Activated CD4-positive, alpha-beta T cell treated with anti-CD3 and anti-CD28 coated beads for 36 hours (primary cell): ENCODE results near the gene FIGN. TPM values are rescaled to one million over a fixed set of nuclear protein-coding genes. Genes with fewer than 3 reads are reported as not detected.

ENCODE experiments used
- ATAC-seq: fragments of 200-7000 bp; cut with Tn5 transposase; one replicate; pipeline ENCODE4 v1.10.0; 2021; ENCODE audit warnings: mild to moderate bottlenecking, moderate library complexity
- CTCF ChIA-PET: fragments of 350-600 bp; sonication (Branson Sonifier 250); formaldehyde crosslinking; loops from one replicate; lab custom pipeline; 2021; ENCODE audit warnings: antibody characterized with exemption; lab: Charles Lee
- POLR2A ChIA-PET: fragments of 350-600 bp; sonication (Branson Sonifier 250); formaldehyde crosslinking; loops from one replicate; lab custom pipeline; 2021; ENCODE audit warnings: antibody characterized with exemption, inconsistent platforms; lab: Charles Lee
- DNase-seq: peaks from one replicate; pipeline ENCODE4 v3.0.0-alpha.2; 2020
- H3K27ac Mint-ChIP-seq: one replicate; pipeline ENCODE4 v1.8.0; 2021; ENCODE audit warnings: mixed read lengths
- H3K27me3 Mint-ChIP-seq: one replicate; pipeline ENCODE4 v1.8.0; 2021; ENCODE audit warnings: mixed read lengths
- H3K36me3 Mint-ChIP-seq: one replicate; pipeline ENCODE4 v1.8.0; 2021; ENCODE audit warnings: low read depth, mixed read lengths
- H3K4me1 Mint-ChIP-seq: one replicate; pipeline ENCODE4 v1.8.0; 2021; ENCODE audit warnings: mixed read lengths
- H3K4me3 Mint-ChIP-seq: one replicate; pipeline ENCODE4 v1.8.0; 2021; ENCODE audit warnings: mild to moderate bottlenecking, moderate library complexity, mixed read lengths
- H3K9me3 Mint-ChIP-seq: one replicate; pipeline ENCODE4 v1.8.0; 2021; ENCODE audit warnings: low read depth, mixed read lengths
- intact Hi-C, 2 experiments: fragments of 100-400 bp; cut with DNase I in 1 of 2; cut with micrococcal nuclease in 1 of 2; formaldehyde crosslinking; loops; one replicate each; pipeline versions ENCODE4 v1.14.2 to v1.15.1; 2022 to 2024; cut with DNase I, micrococcal nuclease
- total RNA-seq, 2 experiments: library from RNA; stranded (reverse); gene quantifications; one replicate each; pipeline ENCODE4 v1.2.3, GENCODE V29; 2021

The FIGN gene
- total RNA-seq, 2 experiments from 2014 or later = not detected

GRCh38 chr2:163681745-163682144, 54.1 kb downstream of the FIGN start:
- Mint-ChIP-seq H3K27me3 (no peaks in the 10 kb centered on the region), H3K36me3 (no peaks in the 10 kb centered on the region), H3K9me3 (no peaks in the 10 kb centered on the region), H3K4me1 (no peaks in the 10 kb centered on the region), H3K4me3 (no peak overlapping the region), H3K27ac (no peak overlapping the region)
- DNase-seq = no peak
- intact Hi-C loops = no loop called here
- POLR2A ChIA-PET = no interaction called here
- CTCF ChIA-PET = no interaction called here
- no peak for ATAC-seq

GRCh38 chr2:163675388-163675787, 60.4 kb downstream of the FIGN start:
- Mint-ChIP-seq H3K36me3 (no peaks in the 10 kb centered on the region), H3K27me3 (no peaks in the 10 kb centered on the region), H3K4me3 (no peak overlapping the region), H3K9me3 (no peaks in the 10 kb centered on the region), H3K27ac (no peak overlapping the region), H3K4me1 (no peaks in the 10 kb centered on the region)
- CTCF ChIA-PET = no interaction called here
- DNase-seq (no peak), ATAC-seq (no peak)
- POLR2A ChIA-PET = no interaction called here
- intact Hi-C loops = no loop called here

- DNase-seq (no peak), ATAC-seq (no peak)
- Mint-ChIP-seq H3K4me1 (no peaks in the 10 kb centered on the region), H3K9me3 (no peaks in the 10 kb centered on the region), H3K4me3 (no peak overlapping the region), H3K27ac (no peak overlapping the region), H3K36me3 (no peaks in the 10 kb centered on the region), H3K27me3 (no peaks in the 10 kb centered on the region)
- intact Hi-C loops = no loop called here
- POLR2A ChIA-PET = no interaction called here
- CTCF ChIA-PET = no interaction called here
These were observed 62.3 kb downstream of the FIGN start for GRCh38 chr2:163673522-163673921.

GRCh38 chr2:163670929-163671328, 64.9 kb downstream of the FIGN start:
- Mint-ChIP-seq H3K27me3 (no peaks in the 10 kb centered on the region), H3K9me3 (no peaks in the 10 kb centered on the region), H3K27ac (no peak overlapping the region), H3K4me3 (no peak overlapping the region), H3K4me1 (no peaks in the 10 kb centered on the region), H3K36me3 (no peaks in the 10 kb centered on the region)
- CTCF ChIA-PET = no interaction called here
- ATAC-seq (no peak), DNase-seq (no peak)
- intact Hi-C loops = no loop called here
- POLR2A ChIA-PET = no interaction called here

GRCh38 chr2:163669506-163669905, 66.3 kb downstream of the FIGN start:
- Mint-ChIP-seq H3K27me3 (no peaks in the 10 kb centered on the region), H3K4me3 (no peak overlapping the region), H3K4me1 (no peaks in the 10 kb centered on the region), H3K27ac (no peak overlapping the region), H3K9me3 (no peaks in the 10 kb centered on the region), H3K36me3 (no peaks in the 10 kb centered on the region)
- CTCF ChIA-PET = no interaction called here
- intact Hi-C loops = no loop called here
- POLR2A ChIA-PET = no interaction called here
- ATAC-seq (no peak), DNase-seq (no peak)

- H3K27me3 Mint-ChIP-seq = no peaks in the 10 kb centered on the region
- intact Hi-C loops = no loop called here
- POLR2A ChIA-PET = no interaction called here
These were observed 68.5 kb downstream of the FIGN start for GRCh38 chr2:163667064-163667887.

GRCh38 chr2:163665817-163666216, 70.0 kb downstream of the FIGN start:
- H3K4me1 Mint-ChIP-seq = no peaks in the 10 kb centered on the region
- ATAC-seq = no peak
- DNase-seq = no peak
- no peaks in the 10 kb centered on the region for H3K27me3 Mint-ChIP-seq
- H3K27ac Mint-ChIP-seq = no peak overlapping the region
- no peak overlapping the region for H3K4me3 Mint-ChIP-seq
- peaks cover 11% of the 10 kb centered on the region for H3K9me3 Mint-ChIP-seq
- H3K36me3 Mint-ChIP-seq = no peaks in the 10 kb centered on the region
- ChIA-PET CTCF (interaction anchor here (0.7 kb wide), 2 partner anchors 19 to 83 kb away, joined by 3 read pairs; no protein-coding TSS in a partner anchor), POLR2A (no interaction called here)
- intact Hi-C loops = no loop called here

More at GRCh38 chr2:163667064-163667887, 68.5 kb downstream of the FIGN start:
- ATAC-seq = no peak
- H3K4me1 Mint-ChIP-seq = no peaks in the 10 kb centered on the region
- DNase-seq = no peak
- peaks cover 6% of the 10 kb centered on the region for H3K9me3 Mint-ChIP-seq
- H3K27ac Mint-ChIP-seq = no peak overlapping the region
- CTCF ChIA-PET = no interaction called here
- no peaks in the 10 kb centered on the region for H3K36me3 Mint-ChIP-seq
- no peak overlapping the region for H3K4me3 Mint-ChIP-seq

GRCh38 chr2:163665051-163665450, 70.8 kb downstream of the FIGN start:
- CTCF ChIA-PET = no interaction called here
- H3K4me1 Mint-ChIP-seq = no peaks in the 10 kb centered on the region
- intact Hi-C loops = no loop called here
- peaks cover 11% of the 10 kb centered on the region for H3K9me3 Mint-ChIP-seq
- DNase-seq (no peak), ATAC-seq (no peak)
- POLR2A ChIA-PET = no interaction called here
- H3K36me3 Mint-ChIP-seq = no peaks in the 10 kb centered on the region
- H3K27me3 Mint-ChIP-seq = no peaks in the 10 kb centered on the region
- no peak overlapping the region for H3K4me3 Mint-ChIP-seq
- H3K27ac Mint-ChIP-seq = no peak overlapping the region

GRCh38 chr2:163664610-163665009, 71.2 kb downstream of the FIGN start:
- H3K4me1 Mint-ChIP-seq = no peaks in the 10 kb centered on the region
- POLR2A ChIA-PET = no interaction called here
- CTCF ChIA-PET = no interaction called here
- no peak for DNase-seq
- no peak for ATAC-seq
- H3K4me3 Mint-ChIP-seq = no peak overlapping the region
- intact Hi-C loops = no loop called here
- no peaks in the 10 kb centered on the region for H3K36me3 Mint-ChIP-seq
- no peak overlapping the region for H3K27ac Mint-ChIP-seq
- H3K9me3 Mint-ChIP-seq = peaks cover 11% of the 10 kb centered on the region
- H3K27me3 Mint-ChIP-seq = no peaks in the 10 kb centered on the region

- H3K9me3 Mint-ChIP-seq = peaks cover 11% of the 10 kb centered on the region
- ChIA-PET CTCF (no interaction called here), POLR2A (no interaction called here)
- H3K27ac Mint-ChIP-seq = no peak overlapping the region
- DNase-seq (no peak), ATAC-seq (no peak)
- H3K4me1 Mint-ChIP-seq = no peaks in the 10 kb centered on the region
- H3K4me3 Mint-ChIP-seq = no peak overlapping the region
- intact Hi-C loops = no loop called here
- H3K27me3 Mint-ChIP-seq = no peaks in the 10 kb centered on the region
- H3K36me3 Mint-ChIP-seq = no peaks in the 10 kb centered on the region
These were observed 73.5 kb downstream of the FIGN start for GRCh38 chr2:163662141-163662780.

- CTCF ChIA-PET = no interaction called here
- Mint-ChIP-seq H3K4me3 (no peak overlapping the region), H3K27me3 (no peaks in the 10 kb centered on the region), H3K9me3 (peaks cover 13% of the 10 kb centered on the region), H3K36me3 (no peaks in the 10 kb centered on the region), H3K27ac (no peak overlapping the region), H3K4me1 (no peaks in the 10 kb centered on the region)
- POLR2A ChIA-PET = no interaction called here
- intact Hi-C loops = no loop called here
- no peak for ATAC-seq
- DNase-seq = no peak
These were observed 76.6 kb downstream of the FIGN start for GRCh38 chr2:163659224-163659623.

- intact Hi-C loops = no loop called here
- ChIA-PET POLR2A (no interaction called here), CTCF (interaction anchor here (0.7 kb wide), 1 partner anchor 226 kb away, joined by 3 read pairs; no protein-coding TSS in a partner anchor)
- ATAC-seq = no peak
- no peaks in the 10 kb centered on the region for H3K27me3 Mint-ChIP-seq
- peaks cover 10% of the 10 kb centered on the region for H3K9me3 Mint-ChIP-seq
- no peaks in the 10 kb centered on the region for H3K36me3 Mint-ChIP-seq
- DNase-seq = no peak
- H3K27ac Mint-ChIP-seq = no peak overlapping the region
- no peak overlapping the region for H3K4me3 Mint-ChIP-seq
- H3K4me1 Mint-ChIP-seq = no peaks in the 10 kb centered on the region
These were observed 77.3 kb downstream of the FIGN start for GRCh38 chr2:163658556-163658955.
